ENCODE data around the gene NACC1.

- no peak for TF ChIP-seq FOXA1 (IDR thresholded peaks at IDR 0.05)
- no peak for TF ChIP-seq ZNF384 (IDR thresholded peaks at IDR 0.05)
- no peak for TF ChIP-seq FOXK2 (IDR thresholded peaks at IDR 0.05)
- TF ChIP-seq SP1 (IDR thresholded peaks at IDR 0.05): no peak
Measured at GRCh38 chr19:13069415-13070359, 48.4 kb upstream of the NACC1 start.

Measured in HEK293T (cell line).